ENCODE results near the gene AVPR1A.

Gene AVPR1A

GRCh38 chr12:63155375-63155774 lies 4.4 kb upstream of the AVPR1A start:
- no peak for TF ChIP-seq CTCF (IDR thresholded peaks at IDR 0.05; ENCODE audit: low read depth, low read length, missing control alignments)
- DNase-seq (ENCODE audit: extremely low read depth, low read depth): no peak
- no peak overlapping the region for H3K4me3 ChIP-seq (replicated peaks; ENCODE audit: low read depth, low read length)

- H3K4me3 ChIP-seq (replicated peaks; ENCODE audit: low read depth, low read length): no peak overlapping the region
- DNase-seq (ENCODE audit: extremely low read depth, low read depth): no peak
- no peak for TF ChIP-seq CTCF (IDR thresholded peaks at IDR 0.05; ENCODE audit: low read depth, low read length, missing control alignments)
Measured at GRCh38 chr12:63154560-63154959, 3.6 kb upstream of the AVPR1A start.

GRCh38 chr12:63152321-63152700 lies 1.3 kb upstream of the AVPR1A start:
- DNase-seq (ENCODE audit: extremely low read depth, low read depth): no peak
- no peak overlapping the region for H3K4me3 ChIP-seq (replicated peaks; ENCODE audit: low read depth, low read length)
- TF ChIP-seq CTCF (IDR thresholded peaks at IDR 0.05; ENCODE audit: low read depth, low read length, missing control alignments): no peak

GRCh38 chr12:63151623-63152320 lies 771 bp upstream of the AVPR1A start:
- peak; percentile 86 for TF ChIP-seq CTCF (IDR thresholded peaks at IDR 0.05; ENCODE audit: low read depth, low read length, missing control alignments)
- peak; percentile 15 for DNase-seq (ENCODE audit: extremely low read depth, low read depth)

GRCh38 chr12:63149909-63150712 lies 890 bp downstream of the AVPR1A start:
- TF ChIP-seq CTCF (IDR thresholded peaks at IDR 0.05; ENCODE audit: low read depth, low read length, missing control alignments): no peak
- no peak overlapping the region for H3K4me3 ChIP-seq (replicated peaks; ENCODE audit: low read depth, low read length)
- no peak for DNase-seq (ENCODE audit: extremely low read depth, low read depth)

More at GRCh38 chr12:63151623-63152320, 771 bp upstream of the AVPR1A start:
- no peak overlapping the region for H3K4me3 ChIP-seq (replicated peaks; ENCODE audit: low read depth, low read length)

- no peak overlapping the region for H3K4me3 ChIP-seq (replicated peaks; ENCODE audit: low read depth, low read length)
- TF ChIP-seq CTCF (IDR thresholded peaks at IDR 0.05; ENCODE audit: low read depth, low read length, missing control alignments): no peak
- DNase-seq (ENCODE audit: extremely low read depth, low read depth): no peak
Measured at GRCh38 chr12:63144556-63144955, 6.4 kb downstream of the AVPR1A start.
